Hematopoietic multipotent progenitor cell treated with erythropoietin and hydrocortisone succinate and interleukin-3 and kit ligand, for 17 days (in vitro differentiated cells): ENCODE measurements around the gene ORAI3.

ENCODE experiments used
- DNase-seq: peaks from one replicate; pipeline ENCODE4 v3.0.0-alpha.2; 2015; ENCODE audit warnings: low spot score

Gene ORAI3

DNA sequence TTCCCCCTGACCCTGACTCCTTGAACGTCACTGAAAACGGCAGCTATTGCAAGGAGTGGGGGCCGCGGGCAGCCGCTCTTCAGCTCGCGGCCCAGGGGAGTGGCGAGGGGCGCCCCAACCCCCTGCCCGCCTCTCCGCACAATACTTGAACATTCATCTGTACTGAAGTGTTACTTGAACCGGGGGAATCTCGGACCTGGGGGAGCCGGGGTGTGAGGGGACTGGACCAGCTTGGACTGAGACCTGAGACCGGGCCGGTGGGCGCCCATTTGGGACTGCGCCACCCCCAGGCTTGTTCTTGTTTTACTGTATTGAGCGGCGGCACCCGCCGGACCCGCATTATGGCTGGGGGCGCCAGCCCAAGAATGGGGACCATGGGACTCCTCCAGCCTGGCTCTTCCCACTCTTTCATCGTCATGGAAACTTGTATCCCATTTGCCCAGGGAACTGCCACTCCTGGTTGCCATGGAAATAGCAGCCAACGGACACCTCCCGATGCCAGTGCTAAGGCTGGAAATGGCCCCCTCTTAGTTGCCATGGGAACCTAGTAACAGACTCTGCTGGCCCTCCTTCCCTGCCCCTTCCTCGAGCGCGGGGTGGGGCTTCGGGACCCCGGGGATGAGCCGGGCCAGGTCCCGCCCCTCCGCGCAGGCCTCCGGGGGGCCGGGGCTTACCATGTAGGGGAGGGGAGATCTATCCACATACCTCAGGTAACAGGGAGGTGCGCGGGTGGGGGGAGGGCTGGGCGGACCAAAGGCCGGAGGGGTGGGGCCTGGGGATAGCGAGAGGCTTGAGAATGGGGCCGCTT is 805 bp upstream of the ORAI3 start:
- peak; percentile 40 for DNase-seq

DNA sequence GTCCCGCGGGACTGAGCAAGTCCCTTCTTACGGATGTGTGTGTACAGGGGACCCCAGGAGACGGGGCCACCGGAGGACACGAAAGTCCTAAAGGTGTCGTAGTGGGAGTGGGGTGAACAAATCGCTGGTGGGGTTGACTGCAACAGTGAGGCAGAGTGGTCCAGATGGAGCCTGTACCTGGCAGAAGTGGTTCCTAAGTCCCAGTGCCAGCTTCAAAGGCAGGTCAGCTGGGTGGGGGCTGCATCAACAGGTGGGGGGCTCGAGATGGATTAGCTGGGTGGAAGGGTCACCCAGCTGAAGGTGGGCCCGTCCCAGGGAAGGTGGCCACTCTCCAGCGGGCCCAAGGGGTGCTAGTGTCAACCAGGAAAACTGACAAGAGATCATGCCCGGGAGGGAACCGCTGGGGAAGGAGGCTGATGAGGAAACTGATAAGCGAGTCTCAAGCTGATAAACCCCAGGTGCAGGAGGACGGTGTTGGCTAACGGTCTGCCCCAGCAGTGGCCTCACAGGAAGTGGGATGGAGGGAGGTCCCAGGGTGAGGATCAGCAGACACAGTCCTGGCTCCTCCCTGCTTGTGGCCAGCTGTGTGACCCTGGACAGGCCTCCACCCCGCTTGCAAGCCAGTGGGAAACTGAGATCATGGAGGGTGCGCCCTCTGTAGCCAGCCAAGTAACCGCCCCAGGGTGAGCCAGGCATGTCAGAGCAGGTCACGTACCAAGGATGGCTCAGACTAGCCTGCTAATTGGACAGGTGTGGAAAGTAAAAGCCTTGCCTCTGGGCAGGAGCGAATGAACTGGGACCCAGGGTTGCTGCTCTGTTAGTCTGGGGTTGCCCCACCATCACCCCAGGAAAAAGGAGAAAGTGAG is 1.0 kb downstream of the ORAI3 start:
- peak; percentile 90 for DNase-seq

DNA sequence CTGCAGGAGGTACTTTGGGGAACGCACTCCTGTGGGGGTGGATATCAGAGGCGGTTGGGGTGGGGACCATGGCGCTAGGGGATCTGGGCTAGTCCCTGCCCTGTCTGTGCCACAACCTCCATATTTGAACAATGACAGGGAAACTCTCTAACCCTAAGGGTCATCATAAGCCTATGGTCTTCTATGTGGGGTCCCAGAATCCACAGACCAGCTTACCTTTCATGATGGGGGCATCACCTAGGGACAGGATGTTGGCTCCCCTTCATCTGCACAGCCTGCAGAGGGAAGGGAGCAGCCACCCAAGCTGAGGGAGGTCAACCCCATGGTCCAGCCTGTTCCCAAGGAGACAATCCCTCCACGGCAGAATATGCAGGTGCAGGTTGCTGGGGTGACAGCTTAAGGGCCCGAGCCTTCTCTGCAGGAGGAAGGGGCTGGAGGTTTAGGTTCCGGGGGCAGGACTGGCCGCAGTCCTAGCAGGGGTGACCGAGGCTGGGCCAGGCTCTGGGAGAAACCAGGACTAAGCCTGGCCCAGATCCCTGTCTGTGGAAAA is 1.7 kb downstream of the ORAI3 start:
- no peak for DNase-seq

DNA sequence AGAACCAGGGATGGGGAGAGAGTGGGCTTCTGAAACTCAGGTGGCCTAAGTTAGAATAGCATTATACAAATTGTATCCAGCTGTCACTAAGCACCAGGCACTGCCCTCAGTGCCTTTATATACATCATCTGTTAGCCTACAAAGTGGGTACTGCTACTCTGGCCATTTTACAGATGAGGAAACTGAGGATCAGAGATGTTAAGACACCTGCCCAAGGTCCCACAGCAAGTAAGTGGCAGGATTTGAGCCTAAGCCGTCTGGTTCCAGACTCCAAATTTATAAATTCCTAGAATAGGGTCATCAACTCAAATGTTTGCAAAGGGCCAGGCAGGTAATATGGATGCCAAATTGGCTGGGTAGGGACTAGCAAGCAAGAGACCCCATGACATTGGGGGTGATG is 2.3 kb downstream of the ORAI3 start:
- no peak for DNase-seq

DNA sequence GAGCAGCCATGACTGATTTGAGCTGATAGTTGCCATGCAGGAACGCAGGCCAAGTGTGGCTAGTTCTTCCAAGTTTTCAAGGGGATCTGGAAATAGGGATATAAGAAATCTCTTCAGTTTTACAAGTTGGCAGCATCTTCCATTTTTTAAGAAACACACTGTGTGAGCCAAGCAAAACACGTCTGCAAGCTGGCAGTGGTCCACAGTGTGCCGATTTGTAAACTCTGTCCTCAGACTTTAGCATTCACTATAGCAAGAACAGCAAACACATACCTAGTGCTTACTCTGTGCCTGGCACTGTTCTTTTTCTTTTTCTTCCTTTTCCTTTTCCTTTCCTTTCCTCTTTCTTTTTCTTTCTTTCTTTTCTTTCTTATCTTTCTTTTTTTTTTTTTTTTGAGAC is 2.9 kb downstream of the ORAI3 start:
- DNase-seq: no peak

DNA sequence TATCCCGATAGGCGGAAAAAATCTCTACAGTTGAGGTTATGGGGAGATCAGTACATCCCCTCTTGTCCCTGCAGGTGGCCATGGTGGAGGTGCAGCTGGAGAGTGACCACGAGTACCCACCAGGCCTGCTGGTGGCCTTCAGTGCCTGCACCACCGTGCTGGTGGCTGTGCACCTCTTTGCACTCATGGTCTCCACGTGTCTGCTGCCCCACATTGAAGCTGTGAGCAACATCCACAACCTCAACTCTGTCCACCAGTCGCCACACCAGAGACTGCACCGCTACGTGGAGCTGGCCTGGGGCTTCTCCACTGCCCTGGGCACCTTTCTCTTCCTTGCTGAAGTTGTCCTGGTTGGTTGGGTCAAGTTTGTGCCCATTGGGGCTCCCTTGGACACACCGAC is 4.2 kb downstream of the ORAI3 start:
- no peak for DNase-seq

DNA sequence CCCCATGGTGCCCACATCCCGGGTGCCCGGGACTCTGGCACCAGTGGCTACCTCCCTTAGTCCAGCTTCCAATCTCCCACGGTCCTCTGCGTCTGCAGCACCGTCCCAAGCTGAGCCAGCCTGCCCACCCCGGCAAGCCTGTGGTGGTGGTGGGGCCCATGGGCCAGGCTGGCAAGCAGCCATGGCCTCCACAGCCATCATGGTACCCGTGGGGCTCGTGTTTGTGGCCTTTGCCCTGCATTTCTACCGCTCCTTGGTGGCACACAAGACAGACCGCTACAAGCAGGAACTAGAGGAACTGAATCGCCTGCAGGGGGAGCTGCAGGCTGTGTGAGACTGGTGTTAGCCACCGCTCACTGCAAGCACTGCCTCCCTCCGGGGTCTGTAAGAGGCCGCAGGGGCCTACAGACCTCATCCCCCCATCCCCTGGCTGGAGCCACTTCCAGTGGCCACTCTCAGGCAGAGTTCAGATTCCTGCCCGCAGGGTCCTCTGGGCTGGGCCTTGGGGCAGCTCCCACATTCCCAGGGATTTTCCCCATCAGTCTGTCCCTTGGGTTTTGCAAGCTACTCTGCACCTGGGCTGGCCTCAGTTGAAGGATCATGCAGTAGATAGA is 4.8 kb downstream of the ORAI3 start:
- peak; percentile 83 for DNase-seq

DNA sequence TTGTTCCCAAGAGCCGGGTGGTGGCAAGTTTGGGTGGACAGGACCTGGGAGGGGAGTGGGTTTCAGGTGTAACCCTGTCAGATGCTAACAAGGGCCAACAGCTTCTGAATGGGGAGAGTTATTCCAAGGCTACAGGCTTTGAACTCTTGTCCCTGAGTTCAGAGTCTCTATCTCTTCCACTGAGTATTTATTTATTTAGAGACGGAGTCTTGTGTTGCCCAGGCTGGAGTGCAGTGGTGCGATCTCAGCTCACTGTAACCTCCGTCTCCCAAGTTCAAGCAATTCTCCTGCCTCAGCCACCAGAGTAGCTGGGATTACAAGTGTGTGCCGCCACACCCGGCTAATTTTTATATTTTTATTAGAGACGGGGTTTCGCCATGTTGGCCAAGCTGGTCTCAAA is 6.1 kb downstream of the ORAI3 start:
- no peak for DNase-seq

DNA sequence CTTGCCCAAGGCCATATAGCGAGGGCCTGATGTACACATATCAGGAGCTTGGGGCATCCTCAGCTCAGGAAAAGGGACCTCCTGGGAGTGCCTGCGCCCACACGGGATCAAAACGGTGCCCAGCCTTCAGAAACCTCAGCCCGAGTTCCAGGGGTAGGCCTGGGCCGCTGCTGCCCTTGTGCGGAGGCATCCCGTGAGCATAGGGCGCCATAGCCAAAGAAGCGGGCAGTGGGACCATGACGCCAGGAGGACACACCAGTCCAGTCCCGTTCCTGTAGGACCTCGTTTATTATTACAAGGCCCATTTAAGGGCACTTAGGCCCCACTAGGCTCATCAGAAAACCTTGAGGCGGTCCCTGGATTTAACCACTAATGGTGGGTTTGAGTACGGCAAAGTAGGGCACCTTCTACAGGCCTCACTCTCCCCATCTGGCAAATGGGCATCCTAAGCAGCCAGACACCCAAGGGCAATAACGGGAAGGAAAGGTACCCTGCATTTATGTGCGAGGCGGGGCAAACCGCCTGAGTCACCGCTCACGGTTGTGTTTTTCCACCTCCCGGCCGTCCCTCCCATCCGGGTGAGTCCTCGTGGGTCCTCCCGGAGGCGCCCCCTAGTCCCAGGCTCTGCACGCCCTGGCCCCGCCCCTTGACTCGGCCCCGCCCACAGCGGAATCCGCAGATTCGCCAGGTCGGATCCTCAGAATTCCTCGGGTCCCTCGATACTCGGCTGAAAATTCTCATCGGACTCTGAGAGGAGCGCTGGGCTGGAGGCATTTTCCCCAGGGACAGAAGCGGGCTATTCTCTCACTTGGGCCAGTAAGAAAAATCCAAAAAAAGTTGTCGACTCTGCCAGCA is 8.0 kb downstream of the ORAI3 start:
- peak; percentile 93 for DNase-seq

DNA sequence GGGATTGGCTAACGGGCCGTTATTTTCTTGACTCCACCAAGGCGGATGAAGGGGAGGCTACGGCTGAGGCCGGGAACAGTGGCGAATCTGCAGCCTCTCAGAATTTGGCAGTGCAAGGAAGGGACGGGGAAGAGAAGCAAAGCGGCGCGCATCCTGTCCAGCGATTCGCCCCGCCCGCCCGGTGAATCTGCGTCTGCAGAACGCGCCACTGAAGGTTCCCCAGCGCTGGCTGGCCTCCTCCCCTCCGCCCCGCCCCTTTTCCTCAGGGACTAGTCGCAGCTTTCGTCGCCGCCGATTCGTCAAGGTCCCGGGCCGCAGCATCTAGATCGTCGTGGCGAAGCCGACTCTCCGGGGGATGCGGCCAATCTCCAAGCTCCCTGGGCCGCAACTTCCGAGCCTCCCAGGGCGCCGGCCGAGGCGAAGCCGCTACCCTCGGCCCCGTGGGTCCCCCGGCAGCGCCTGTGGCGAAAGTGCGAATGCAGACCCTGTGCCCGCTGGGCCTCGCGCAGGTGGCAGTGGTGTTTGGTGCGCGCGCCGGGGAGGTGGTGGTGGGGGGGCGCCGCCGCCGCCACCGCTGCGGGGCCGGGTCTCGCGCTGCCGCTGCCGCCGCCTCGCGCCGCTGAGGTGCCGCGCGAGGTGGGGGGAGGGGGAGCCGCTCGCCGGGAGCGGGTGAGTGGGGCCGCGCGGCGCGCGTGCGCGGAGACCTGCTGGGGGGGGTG is 8.7 kb downstream of the ORAI3 start, which contains the start of gene SETD1A:
Gene SETD1A (plus strand): TSS at position 299 of the 719 bp plus-strand sequence. CDS start 978 bp downstream, outside the sequence.
- peak; percentile 94 for DNase-seq

DNA sequence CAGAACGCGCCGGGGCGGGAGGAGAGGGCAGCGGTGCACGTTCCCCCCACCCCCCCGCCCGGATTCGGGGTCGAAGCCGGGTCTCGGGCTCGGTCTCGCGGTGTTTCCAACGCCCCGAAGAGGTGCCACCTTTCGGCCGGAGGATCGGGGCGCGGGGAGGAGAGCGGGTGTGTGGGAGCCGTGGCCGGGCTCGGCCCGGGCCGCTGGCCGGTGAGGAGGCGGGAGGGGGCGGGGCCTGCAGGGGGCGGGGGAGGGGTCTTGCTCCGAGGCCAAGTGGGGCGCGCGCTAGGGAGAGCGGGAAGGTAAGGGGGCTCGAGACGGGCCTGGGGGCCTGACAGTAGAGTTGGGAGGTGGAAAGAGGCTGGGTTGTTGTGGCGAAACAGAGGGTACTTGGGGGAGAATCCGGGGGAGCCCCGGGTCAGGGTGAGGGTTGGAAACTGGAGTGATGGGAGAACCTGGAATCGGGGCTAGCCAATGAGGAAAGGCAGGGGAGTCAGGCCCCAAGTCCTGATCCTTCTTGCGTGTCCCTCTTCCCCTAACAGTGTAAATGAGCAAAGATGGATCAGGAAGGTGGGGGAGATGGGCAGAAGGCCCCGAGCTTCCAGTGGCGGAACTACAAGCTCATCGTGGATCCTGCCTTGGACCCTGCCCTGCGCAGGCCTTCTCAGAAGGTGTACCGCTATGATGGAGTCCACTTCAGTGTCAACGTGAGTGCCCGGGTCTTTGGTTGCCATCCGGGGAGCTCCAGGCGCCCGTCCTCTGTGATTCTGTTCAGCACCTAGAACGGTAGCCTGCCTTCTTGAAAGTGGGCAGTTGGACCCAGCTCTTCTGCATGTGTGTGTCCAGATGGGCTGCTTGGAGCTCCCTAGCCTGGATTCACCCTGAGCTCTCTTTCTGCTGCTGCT is 9.6 kb downstream of the ORAI3 start:
- no peak for DNase-seq

DNA sequence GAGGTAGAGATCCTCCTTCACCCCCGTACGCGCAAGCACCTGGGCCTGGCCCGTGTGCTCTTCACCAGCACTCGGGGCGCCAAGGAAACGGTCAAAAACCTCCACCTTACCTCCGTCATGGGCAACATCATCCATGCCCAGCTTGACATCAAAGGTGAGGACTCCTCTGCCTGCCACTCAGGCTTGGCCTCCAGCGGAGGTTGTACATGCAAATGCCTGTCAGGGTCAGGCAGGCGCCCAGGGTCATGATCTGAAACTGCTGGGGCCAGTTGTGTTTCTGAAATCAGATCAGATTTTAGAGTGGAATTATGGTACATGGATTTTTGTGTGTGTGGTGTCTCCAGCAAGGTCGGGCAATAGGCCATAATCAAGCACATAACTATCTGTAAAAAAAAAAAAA is 12.5 kb downstream of the ORAI3 start:
- no peak for DNase-seq

DNA sequence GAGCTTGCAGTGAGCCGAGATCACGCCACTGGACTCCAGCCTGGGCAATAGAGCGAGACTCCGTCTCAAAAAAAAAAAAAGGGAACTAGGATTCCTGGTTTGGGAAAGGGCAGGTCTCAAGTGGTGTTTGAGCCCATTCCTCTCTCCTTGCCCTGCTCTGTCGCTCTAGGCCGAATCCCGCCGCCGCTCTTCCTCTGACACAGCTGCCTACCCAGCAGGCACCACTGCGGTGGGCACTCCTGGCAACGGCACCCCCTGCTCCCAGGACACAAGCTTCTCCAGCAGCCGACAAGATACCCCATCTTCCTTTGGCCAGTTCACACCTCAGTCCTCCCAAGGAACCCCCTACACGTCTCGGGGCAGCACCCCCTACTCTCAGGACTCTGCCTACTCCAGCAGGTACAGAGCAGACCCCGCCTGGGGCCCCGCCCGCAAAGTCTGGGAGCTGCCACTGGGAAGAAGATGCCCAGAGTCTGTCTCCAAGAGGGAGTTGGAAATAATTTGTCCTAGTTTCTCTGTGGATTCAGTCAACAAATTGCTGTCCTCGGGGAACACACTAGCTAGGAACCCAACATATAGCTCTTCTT is 15.2 kb downstream of the ORAI3 start:
- no peak for DNase-seq

DNA sequence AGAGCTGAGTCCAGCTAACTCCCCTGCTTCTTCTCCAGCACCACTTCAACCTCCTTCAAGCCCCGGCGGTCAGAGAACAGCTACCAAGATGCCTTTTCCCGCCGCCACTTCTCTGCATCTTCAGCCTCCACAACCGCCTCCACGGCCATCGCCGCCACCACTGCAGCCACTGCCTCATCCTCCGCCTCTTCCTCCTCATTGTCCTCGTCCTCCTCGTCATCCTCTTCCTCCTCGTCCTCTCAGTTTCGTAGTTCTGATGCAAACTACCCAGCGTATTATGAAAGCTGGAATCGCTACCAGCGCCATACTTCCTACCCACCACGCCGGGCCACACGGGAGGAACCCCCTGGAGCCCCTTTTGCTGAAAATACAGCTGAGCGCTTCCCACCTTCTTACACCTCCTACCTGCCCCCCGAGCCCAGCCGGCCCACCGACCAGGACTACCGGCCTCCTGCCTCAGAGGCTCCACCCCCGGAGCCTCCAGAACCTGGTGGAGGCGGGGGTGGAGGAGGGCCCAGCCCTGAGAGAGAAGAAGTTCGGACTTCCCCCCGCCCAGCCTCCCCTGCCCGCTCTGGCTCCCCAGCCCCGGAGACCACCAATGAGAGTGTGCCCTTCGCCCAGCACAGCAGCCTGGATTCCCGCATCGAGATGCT is 15.8 kb downstream of the ORAI3 start:
- no peak for DNase-seq

DNA sequence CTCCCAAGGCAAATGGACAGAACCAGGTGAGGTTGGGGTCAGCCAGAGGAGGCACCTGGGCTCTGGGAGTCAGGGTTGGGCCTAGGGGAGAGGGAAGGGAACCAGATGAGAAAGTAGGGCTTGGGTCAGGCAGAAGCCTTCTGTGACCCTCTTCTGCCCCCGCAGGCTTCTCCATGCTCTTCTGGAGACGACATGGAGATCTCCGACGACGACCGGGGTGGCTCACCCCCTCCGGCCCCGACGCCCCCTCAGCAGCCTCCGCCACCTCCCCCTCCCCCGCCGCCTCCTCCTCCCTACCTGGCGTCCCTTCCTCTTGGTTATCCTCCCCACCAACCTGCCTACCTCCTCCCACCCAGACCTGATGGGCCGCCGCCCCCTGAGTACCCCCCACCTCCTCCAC is 16.6 kb downstream of the ORAI3 start:
- no peak for DNase-seq

DNA sequence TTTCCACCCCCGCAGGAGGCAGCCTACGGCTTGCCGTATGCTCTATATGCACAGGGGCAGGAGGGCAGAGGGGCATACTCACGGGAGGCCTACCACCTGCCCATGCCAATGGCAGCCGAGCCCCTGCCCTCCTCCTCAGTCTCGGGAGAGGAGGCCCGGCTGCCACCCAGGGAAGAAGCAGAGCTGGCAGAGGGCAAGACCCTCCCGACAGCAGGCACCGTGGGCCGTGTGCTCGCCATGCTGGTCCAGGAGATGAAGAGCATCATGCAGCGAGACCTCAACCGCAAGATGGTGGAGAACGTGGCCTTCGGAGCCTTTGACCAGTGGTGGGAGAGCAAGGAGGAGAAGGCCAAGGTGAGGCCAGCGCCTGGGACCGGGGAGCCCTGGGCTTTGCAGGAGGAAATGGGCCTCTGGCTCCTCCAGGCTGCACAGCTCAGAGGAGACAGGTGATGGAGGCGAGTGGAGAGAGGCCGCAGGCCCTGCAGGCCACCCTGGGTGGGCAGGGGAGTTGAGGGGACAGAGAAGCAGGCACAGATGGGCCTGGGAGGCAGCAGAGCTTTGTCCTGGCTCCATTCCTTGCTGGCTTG is 17.3 kb downstream of the ORAI3 start:
- no peak for DNase-seq

DNA sequence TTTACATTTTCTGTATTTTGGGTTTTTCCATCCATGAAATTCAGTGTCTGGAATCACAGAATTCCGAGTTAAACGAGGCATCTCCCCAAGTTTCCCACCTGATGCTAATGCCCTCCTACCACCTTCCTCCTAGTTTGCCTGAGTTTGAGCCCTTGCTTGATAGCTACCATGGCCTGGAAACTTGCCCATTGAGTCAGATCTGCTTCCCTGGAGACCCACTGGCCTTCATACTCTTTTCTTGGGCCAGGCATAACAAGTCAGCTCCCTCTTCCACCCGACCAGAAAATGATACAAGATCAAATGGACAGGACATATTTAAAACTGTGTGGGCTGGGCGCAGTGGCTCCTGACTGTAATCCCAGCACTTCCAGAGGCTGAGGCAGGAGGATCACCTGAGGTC is 18.9 kb downstream of the ORAI3 start:
- no peak for DNase-seq

DNA sequence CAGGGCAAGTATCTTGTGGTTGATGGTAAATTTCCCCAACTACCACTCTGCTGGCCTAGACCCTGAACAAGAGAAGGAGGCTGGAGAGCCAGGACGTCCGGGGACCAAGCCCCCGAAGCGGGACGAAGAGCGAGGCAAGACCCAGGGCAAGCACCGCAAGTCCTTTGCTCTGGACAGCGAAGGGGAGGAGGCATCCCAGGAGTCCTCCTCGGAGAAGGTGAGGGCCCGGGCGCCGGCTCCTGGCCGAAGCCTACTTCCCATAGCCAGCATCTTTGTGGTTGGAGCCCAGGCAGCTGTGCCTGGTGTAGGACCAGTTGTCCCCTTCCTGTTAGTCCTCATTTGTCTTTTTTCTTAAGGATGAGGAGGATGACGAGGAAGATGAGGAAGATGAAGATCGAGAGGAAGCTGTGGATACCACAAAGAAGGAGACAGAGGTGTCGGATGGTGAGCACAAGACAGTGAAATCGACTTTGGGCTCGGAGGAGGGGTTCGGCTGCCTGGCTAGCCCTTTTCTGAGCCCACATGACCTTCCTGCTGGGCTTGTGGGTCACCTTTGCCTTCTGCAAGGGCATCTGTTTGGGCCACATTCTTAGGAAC is 20.5 kb downstream of the ORAI3 start:
- DNase-seq: no peak
